ENCODE measurements around the gene CHCHD6. TPM values are rescaled to one million over a fixed set of nuclear protein-coding genes. Genes with fewer than 3 reads are reported as not detected.
"Not testable (repeated sequence)": the region's sequence is repeated elsewhere in the genome, so short reads cannot be mapped to it uniquely, and the experiment has no call there.

The CHCHD6 gene
- total RNA-seq, 3 donors from 2014 or later = 5.9 to 9.8 (median 6.5) TPM

GRCh38 chr3:126781889-126782491 is 78.0 kb downstream of the CHCHD6 start:
- Histone ChIP-seq H3K4me1 (ENCODE audit: low read depth) (peaks cover 8% of the 10 kb centered on the region), H3K4me3 (no peak overlapping the region), H3K36me3 (ENCODE audit: low read depth) (no peaks in the 10 kb centered on the region), H3K9me3 (no peaks in the 10 kb centered on the region)
- peak; percentile 14 for ATAC-seq
- intact Hi-C loops (cut with DNase I, micrococcal nuclease) = no loop called here
- no peak for TF ChIP-seq CTCF (IDR thresholded peaks at IDR 0.05)
- no peak for DNase-seq

- Histone ChIP-seq H3K9me3 (no peaks in the 10 kb centered on the region), H3K4me1 (ENCODE audit: low read depth) (peaks cover 8% of the 10 kb centered on the region), H3K4me3 (no peak overlapping the region), H3K36me3 (ENCODE audit: low read depth) (no peaks in the 10 kb centered on the region)
- DNase-seq (peak in 2 of 3 donors; percentile 53 to 74), ATAC-seq (peak; percentile 98)
- TF ChIP-seq CTCF (IDR thresholded peaks at IDR 0.05) = no peak
- intact Hi-C loops (cut with DNase I, micrococcal nuclease) = no loop called here
These were observed 78.5 kb downstream of the CHCHD6 start for GRCh38 chr3:126782536-126782935.

- Histone ChIP-seq H3K36me3 (ENCODE audit: low read depth) (no peaks in the 10 kb centered on the region), H3K9me3 (no peaks in the 10 kb centered on the region), H3K4me1 (ENCODE audit: low read depth) (peaks cover 8% of the 10 kb centered on the region), H3K4me3 (no peak overlapping the region)
- no peak for DNase-seq
- no peak for TF ChIP-seq CTCF (IDR thresholded peaks at IDR 0.05)
- intact Hi-C loops (cut with DNase I, micrococcal nuclease) = no loop called here
- no peak for ATAC-seq
These were observed 80.2 kb downstream of the CHCHD6 start for GRCh38 chr3:126784254-126784653.

- DNase-seq; intact Hi-C loops (cut with DNase I, micrococcal nuclease); H3K36me3 ChIP-seq (ENCODE audit: low read depth); H3K4me1 ChIP-seq (ENCODE audit: low read depth); H3K4me3 ChIP-seq; ATAC-seq; H3K9me3 ChIP-seq: not testable (repeated sequence)
These were observed 87.3 kb downstream of the CHCHD6 start for GRCh38 chr3:126791320-126791719.

GRCh38 chr3:126792998-126793397 is 89.0 kb downstream of the CHCHD6 start:
- Histone ChIP-seq H3K4me3 (no peak overlapping the region), H3K9me3 (peaks cover 6% of the 10 kb centered on the region), H3K36me3 (ENCODE audit: low read depth) (no peaks in the 10 kb centered on the region), H3K4me1 (ENCODE audit: low read depth) (no peaks in the 10 kb centered on the region)
- ATAC-seq = no peak
- DNase-seq = no peak
- no peak for TF ChIP-seq CTCF (IDR thresholded peaks at IDR 0.05)
- intact Hi-C loops (cut with DNase I, micrococcal nuclease) = no loop called here

GRCh38 chr3:126797563-126797962 is 93.5 kb downstream of the CHCHD6 start:
- ATAC-seq = no peak
- no peaks in the 10 kb centered on the region for H3K4me1 ChIP-seq (ENCODE audit: low read depth)
- intact Hi-C loops (cut with DNase I, micrococcal nuclease) = no loop called here
- H3K36me3 ChIP-seq (ENCODE audit: low read depth) = no peaks in the 10 kb centered on the region
- no peak for TF ChIP-seq CTCF (IDR thresholded peaks at IDR 0.05)
- H3K9me3 ChIP-seq = peaks cover 5% of the 10 kb centered on the region
- no peak for DNase-seq
- no peak overlapping the region for H3K4me3 ChIP-seq
